ENCODE measurements around the gene TEX19.
A peak's percentile ranks its signal among the peaks of the same experiment; 100 is the strongest.

TEX19 gene, protein sequence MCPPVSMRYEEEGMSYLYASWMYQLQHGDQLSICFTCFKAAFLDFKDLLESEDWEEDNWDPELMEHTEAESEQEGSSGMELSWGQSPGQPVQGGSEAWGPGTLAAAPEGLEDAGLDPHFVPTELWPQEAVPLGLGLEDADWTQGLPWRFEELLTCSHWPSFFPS

DNA sequence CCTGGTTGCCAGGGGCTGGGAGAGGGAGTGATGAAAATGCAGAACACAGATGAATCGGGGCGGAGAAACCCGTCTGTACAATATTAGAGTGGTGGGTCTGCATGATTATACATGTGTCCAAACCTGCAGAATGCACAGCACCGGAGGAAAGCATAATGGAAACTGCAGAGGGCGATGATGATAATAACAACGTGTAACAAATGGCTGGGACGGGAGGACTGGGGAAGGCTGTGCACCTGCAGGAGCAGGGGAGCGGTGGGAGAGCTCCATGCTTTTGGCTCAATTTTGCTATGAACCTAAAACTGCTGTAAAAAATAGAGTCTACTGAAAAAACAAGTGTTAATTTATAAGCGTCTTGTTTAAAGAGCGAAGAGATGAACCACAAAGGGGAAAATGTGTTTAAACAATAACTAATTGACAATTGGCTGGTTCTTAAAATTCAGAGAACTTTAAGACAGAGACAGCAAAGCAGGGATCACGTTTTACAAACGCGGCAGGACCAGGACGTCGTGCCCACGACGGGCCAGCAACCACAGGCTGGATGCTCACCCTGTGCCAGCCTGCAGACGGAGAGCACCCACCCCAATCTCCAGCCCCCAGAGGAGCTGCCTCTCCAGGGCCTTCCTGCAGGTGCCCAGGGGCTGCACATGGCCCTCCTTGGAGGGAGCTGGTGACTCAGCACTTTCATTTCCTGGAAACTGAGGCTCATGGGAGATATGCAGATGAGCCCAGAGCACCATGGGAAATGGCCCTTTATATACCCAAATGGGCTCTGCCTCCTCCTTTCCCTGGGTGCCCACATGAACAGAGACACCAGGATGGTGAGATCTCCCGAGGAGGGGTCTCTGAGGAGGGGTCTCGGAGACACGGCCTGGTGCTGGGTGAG is at the start of gene TEX19:
Gene TEX19 (plus strand): TSS at position 783 of the 886 bp plus-strand sequence. CDS start 2,904 bp downstream, outside the sequence.
- DNase-seq (ENCODE audit: low read depth), result no peak

DNA sequence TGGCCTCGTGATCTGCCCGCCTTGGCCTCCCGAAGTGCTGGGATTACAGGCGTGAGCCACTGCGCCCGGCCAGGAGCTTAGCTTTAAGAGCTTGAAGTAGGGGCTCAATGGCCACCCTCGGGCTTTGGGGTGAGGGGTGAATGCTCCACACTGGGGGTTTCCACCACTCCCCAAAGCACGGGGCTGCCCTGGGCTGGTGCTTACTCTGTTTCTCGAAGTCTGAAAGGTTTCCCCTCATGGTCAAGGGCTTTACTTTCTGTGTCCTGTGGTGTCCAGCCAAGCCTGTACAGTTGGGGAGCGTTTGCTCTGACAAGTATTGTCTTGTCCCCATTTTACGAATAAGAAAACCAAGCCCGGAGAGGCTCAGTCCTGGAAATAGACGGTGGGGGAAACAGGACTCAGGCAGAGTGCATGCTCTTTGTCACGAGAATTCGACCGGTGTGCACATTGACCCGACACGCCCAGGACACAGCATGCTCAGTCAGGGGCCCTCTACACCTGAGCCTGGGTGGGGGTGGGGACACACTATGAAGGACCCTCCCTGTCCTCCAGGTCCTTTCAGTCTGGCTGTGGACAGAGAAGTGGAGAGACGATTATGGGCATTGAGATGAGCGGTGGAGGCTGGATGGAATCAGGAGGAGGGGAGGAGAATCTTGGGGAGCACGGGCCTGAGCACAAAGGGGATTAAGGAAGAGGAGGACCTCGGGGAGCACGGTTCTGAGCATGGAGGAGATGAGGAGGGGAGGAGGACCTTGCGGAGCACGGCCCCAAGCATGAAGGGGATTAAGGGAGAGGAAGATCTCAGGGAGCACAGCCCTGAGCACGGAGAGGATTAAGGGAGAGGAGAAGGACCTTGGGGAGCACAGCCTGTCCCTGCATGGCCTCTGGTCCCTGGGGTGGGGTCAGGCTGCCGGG is 49.1 kb upstream of the TEX19 start:
- no peak for DNase-seq (ENCODE audit: low read depth)

DNA sequence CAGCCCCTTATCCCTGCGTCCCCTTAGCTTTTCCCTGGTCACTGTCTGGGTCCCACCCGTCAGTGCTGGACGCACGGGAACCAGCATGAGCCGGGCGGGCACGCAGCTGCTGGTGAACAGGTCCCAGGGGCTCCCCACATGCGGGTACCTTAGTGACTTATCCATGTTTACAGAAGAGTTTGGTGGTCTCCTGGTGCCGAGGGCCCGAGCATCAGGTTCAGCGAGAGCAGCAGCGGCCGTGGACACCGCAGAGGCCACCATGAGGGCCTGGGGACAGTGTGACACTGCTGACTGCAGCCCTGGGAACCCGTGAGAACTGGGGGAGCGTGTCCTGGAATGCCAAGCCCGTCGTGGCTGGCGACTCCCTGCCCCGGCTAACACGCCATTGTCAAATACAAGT is 48.2 kb upstream of the TEX19 start:
- no peak for DNase-seq (ENCODE audit: low read depth)

DNA sequence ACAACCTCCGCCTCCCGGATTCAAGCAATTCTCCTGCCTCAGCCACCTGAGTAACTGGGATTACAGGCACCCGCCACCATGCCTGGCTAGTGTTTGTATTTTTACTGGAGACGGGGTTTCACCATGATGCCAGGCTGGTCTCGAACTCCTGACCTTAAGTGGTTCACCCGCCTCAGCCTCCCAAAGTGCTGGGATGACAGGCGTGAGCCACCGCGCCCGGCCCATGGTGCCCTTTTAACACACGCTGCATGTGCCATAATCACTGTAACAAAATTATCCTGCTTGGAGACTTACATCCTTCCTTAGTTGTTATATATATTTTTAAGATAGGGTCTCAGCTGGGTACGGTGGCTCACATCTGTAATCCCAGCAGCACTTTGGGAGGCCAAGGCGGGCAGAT is 47.1 kb upstream of the TEX19 start:
- no peak for DNase-seq (ENCODE audit: low read depth)

DNA sequence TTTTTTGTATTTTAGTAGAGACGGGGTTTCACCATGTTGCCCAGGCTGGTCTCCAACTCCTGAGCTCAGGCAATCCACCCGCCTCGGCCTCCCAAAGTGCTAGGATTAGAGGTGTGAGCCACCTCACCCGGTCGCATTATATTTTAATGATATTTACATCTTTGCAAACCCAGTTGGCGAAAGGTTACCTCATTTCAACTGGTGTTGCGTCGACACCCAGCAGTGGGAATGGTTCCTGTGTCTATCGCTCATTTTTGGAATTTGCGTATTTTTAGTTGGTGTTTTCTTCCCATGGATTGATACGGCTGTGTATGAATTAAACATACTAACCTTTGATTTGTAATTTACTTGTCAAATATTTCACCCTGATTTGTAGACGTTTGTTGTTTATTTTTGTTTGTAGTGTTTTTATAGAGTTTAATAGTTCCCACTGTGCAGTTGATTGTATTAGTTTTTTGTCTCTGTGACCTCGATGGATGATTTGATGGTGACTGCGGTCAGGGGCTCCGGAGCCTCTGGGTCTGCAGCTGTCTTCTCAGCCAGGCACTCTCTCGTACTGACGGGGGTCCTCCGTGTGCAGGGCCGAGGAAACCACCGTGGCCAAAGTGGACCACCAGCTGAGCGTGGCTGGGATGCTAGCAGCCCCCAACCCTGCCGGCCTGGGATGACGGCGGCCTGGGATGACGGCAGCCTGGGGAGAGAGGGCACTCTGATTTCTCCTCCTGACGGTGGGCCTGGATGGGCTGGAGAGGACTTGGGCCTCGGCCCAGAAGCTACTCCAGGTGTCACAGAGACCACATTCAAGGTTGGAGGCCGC is 45.6 kb upstream of the TEX19 start:
- no peak for DNase-seq (ENCODE audit: low read depth)

DNA sequence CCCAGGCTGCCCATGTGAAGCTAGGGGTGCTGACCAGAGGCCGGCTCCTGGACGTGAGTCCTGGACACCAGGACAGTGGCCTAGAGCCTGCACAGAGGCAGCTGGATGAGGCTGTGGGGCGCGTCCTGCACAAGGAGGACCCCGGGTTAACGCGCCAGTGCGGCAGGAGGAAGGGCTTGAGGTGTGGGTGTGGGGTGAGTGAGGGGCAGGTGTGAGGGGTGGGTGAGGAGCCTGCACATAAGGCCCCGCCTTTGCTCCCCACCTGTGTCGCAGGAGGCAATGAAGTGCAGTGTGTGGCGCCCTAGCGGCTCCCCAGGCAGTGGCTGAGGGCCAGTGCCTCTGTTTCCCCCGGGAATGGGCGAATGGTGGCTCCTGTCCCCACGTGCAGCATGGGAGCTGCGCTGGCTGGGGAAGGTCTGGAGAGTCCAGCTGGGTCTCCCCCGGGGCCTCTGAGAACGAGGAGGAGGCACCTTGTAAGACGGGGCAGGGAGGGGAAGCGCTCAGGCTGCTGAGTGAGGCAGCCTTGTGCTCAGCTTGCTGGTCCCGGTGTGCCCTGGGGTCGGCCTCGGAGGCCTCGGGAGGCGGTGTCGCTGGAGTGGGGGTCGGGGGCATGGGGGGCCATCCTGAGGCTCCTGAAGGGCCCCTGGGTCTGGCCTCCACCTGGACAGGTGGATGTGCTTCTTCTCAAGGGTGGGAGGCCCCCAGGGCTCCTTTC is 44.9 kb upstream of the TEX19 start:
- DNase-seq (ENCODE audit: low read depth), result no peak

DNA sequence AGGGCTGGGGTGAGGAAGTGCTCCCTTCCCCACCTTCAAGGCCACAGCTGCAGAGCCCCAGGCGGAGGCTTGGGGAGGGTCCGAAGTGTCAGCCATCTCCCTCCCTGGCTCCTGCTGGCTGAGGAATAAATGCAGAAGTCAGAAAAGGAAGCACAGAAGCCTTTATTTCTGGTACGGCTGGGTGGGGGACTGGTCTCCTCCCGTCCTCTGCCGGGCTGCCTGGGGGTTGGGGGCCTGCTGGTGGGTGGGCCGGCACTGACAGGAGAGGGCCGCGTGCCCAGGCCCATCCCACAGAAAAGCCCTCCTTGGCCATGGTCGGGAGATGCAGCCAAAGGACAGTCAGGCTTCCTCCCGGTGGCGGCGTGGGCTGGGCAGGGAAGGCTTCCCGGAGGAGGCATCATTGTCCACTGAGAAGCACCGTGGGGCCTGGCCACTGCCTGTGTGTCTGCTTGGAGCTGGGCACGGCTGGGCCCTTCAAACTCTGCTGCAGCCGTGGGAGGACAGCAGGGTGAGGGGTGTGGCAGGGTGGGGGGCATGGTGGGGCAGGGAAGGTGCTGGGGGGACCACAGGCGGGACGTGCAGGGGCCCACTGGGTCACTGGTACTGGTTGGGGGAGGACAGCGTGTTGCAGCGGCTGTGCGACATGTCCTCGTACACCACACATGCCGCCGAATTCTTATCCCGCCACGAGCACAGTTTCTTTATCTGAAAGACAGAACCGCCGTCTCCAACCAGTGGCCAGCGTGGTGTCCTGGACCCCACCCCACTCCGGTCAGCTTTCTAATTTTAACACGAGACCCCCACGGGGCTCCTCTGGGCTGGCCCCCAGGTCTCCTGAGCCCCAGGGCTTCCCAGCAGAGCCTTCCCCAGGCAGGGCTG is 44.1 kb upstream of the TEX19 start:
- DNase-seq (ENCODE audit: low read depth), result no peak

DNA sequence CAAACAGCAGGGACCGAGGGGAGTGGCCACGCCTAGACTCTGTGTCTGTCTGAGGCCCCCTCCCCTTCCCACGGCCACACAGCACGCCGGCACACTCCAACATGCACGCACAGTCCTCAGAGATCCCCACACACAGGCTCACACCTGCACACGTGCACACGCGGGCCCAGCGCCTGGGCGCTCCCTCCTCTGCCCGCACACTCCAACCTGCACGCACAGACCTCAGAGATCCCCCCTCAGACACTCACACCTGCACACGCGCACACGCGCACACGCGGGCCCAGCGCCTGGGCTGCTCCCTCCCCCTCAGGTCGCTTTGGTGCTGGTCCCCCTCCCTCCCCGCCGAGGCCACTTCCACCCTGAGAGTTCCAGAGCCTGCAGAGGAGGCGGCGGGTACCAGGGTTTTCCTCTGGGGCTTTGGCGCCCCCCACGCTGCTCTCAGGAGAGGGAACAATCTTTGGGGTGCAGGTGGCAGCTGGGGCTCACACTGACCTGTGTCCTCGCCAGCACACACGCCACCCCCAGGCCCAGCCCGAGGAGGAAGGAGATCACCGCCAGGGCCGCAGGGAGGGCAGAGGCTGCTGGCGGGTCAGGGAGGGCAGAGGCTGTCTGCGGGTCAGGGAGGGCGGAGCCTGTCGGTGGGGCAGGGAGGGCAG is 43.2 kb upstream of the TEX19 start:
- no peak for DNase-seq (ENCODE audit: low read depth)

DNA sequence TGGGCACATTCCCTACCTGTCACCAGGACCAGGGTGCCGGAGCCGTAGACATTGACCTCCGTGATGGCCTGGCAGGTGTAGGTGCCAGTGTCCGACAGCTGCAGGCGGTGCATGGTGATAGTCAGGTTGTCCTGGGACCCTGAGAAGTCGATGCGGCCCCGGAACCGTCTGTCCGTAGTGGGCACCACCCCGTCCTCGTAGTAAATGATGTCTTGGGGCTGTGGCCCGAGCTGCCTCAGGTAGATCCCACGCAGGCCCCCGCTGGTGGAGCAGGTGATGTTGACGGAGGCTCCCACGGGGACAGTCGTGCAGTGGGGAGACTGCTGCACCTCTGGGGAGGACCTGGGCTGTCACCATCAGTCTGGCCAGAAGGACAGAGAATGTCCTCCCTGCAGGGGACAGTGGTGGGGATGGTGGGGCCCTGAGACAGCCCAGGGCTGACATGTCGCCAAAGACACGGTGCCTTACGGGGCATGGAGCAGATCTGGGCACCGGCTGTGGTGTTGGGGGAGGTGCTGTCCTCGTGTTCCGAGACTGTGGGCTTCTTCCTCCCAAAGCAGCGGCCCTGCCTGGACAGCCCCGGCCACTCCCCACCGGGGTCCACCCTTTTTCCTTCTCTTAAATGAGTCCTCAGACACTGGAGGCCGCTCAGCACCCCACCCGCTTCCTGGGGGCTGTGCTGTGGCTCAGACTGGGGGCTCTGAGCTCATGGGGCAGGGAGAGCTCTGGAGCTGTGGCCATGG is 42.2 kb upstream of the TEX19 start:
- no peak for DNase-seq (ENCODE audit: low read depth)

DNA sequence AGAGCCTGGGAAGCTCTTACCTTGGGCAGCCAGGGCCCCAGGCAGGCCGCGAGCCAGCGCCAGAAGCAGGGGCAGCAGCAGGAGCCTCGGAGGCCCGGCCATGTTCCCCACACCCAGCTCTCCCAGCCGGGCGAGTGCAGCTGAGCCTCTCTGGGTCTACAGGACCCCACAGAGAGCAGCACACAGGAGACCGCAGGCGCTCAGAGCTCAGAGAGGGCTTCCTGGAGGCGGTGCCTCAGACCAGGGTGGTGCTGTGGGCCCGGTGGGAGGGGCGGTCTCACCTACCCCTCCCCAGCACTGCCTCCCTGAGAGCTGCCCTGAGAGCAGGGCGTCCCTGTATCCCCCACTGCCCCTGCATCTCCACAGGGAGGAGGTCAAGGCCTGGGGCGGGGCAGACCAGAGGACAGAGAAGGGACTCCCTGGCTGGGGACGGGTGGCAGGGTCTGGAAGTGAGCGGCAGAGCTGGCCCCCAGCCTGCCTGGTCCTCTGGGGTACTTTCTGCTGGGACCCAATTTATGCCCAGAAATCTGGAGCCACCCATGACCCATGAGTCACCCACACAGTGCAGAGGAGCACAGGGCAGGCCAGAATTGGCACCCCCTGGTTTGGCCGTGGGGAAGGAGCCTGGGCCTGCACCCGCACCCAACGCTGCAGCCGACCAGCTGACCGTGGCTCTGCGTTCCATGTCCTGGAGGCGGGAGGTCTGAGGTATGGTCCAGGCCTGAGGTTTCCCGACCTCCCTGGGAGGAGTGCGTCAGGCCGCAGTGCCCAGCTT is 41.5 kb upstream of the TEX19 start, which contains the start of gene CD7:
Gene CD7 (minus strand): TSS at position 215 of the 775 bp plus-strand sequence. CDS start 113 bp downstream, at position 102.
- DNase-seq (ENCODE audit: low read depth), result peak; percentile 72

DNA sequence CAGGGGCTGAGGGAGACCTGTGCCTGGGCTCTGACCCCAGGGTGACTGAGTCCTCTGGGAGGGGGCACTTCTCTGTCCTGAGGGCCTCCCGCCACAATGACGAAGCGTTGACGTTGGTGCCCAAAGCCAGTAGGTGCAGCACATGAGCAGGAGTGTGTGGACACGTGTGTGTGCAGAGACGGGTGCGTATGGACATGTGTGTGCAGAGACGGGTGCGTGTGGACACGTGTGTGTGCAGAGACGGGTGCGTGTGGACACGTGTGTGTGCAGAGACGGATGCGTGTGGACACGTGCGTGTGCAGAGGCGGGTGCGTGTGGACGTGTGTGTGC is 40.9 kb upstream of the TEX19 start:
- no peak for DNase-seq (ENCODE audit: low read depth)

DNA sequence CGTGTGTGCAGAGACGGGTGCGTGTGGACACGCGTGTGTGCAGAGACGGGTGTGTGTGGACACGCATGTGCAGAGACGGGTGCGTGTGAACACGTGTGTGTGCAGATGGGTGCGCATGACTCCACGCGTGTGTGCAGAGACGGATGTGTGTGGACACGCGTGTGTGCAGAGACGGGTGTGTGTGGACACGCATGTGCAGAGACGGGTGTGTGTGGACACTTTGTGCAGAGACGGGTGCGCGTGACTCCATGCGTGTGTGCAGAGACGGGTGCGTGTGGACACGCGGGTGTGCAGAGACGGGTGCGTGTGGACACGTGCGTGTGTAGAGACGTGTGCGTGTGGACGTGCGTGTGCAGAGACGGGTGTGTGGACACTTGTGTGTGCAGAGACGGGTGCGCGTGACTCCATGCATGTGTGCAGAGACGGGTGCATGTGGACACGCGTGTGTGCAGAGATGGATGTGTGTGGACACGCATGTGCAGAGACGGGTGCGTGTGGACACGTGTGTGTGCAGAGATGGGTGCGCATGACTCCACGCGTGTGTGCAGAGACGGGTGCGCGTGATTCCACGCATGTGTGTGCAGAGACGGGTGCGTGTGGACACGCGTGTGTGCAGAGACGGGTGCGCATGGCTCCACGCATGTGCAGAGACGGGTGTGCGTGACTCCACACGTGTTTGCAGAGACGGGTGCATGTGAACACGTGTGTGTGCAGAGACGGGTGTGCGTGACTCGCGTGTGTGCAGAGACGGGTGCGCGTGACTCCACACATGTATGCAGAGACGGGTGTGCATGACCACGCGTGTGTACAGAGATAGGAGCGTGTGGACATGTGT is 40.1 kb upstream of the TEX19 start:
- DNase-seq (ENCODE audit: low read depth), result no peak

DNA sequence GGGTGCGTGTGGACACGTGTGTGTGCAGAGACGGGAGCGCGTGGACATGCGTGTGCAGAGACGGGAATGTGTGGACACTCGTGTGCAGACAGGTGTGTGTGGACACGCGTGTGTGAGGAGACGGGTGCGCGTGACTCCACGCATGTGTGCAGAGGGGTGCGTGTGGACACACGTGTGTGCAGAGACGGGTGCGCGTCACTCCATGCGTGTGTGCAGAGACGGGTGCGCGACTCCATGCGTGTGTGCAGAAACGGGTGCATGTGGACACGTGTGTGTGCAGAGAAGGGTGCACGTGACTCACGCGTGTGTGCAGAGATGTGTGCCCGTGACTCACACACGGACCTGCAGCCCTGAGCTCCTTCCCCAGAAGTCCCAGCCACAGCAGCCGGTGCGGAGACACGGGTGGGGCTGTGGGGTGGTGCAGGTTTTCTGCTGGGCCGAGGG is 39.4 kb upstream of the TEX19 start:
- no peak for DNase-seq (ENCODE audit: low read depth)

DNA sequence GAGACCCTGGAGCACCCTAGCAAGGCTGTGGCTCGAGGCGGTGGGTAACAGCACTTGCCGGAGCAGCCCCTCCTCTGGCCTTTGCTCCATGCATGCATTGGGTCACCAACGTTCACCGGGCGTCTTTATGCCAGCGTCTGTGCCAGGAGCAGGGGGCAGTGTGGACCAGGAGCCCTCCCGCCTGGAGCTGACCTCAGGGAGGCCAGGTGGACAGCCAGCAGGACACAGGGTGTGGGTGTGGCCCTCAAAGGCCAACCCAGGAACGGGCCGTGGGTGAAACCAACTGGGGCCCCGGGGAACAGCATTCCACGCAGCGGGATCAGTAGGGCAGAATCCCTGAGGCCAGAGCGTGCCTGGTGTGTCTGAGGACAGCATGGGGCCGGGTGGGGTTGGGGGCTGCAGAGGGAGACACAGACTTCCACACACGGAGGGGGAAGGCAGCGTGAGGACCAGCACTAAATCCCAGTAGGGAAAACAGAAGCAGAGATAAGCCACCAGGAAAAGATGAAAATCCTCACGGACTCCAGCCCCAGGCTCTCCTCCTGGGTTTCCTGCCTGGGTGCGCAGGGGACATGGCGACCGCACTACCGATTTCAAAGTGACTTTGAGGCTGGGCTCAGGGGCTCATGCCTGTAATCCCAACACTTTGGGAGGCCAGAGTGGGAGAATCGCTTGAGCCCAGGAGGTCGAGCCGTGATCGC is 38.8 kb upstream of the TEX19 start:
- DNase-seq (ENCODE audit: low read depth), result no peak

DNA sequence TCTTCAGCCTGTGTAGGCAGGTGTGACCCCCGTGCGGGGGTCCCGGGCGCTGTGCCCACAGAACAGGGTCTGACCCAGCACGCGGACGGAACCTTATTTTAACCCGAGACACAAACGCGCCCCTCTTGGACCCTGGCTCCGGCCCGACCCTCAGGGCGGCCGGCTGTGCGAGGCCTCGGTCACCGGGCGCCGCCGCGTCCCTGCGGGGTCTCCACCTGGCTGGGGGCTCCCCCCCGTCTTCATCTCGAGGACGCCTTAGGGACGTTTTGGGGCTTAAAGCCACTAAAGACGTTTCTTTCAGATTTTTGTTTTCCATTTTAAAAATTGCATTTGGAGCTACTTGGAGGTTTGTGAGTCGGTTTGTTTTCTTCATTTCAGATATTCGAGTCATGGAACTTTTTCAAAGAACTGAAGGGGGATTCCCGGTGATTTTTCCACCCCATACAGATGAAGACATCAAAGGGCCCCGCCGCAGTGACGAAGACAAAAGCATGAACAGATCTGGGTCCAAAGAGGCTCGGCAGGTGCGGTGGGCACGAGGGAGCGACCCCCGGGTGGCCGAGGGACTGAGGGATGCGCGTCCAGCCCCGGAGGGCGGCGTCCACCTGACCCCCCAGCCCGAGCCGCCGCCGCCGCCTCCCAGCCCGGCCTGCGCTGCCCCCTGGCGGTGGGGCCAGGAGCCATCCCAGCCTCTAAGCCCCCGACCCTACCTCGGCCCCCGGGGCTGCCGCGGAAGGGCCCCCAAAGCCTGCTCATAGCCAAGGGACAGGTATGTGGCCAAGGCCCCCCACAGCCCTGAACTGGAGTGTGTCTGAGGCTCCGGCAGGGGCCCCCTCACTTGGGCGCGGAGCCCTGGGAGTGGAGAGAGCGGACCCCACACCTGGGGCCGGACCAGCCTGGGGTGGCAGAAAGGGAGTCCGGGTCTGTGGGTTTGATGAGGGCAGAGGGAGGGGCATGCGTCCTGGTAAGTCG is 37.8 kb upstream of the TEX19 start:
- peak; percentile 65 for DNase-seq (ENCODE audit: low read depth)

All from activated T-cell treated with anti-CD3 and anti-CD28 coated beads for 48 hours (primary cell).